Duodenal mucosa (tissue), 2 donors: ENCODE results near the gene SEC31A.
"Not testable (repeated sequence)": the region's sequence is repeated elsewhere in the genome, so short reads cannot be mapped to it uniquely, and the experiment has no call there.

Source experiments
- H3K27ac ChIP-seq: one replicate; pipeline ENCODE4 v1.7.0; 2013; ENCODE audit warnings: low read depth, low read length
- H3K27me3 ChIP-seq, 2 donors: one replicate each; pipeline ENCODE4 v1.7.0; 2013; ENCODE audit warnings: low read length in 2 of 2, control low read depth in 1 of 2; ENCODE audit not compliant: insufficient read depth in 2 of 2, control insufficient read depth in 1 of 2
- H3K36me3 ChIP-seq, 2 donors: one replicate each; pipeline ENCODE4 v1.7.0; 2013; ENCODE audit warnings: low read length in 2 of 2, control low read depth in 1 of 2; ENCODE audit not compliant: insufficient read depth in 2 of 2, control insufficient read depth in 1 of 2
- H3K4me1 ChIP-seq, 2 donors: one replicate each; pipeline ENCODE4 v1.7.0; 2013; ENCODE audit warnings: low read length in 2 of 2, control low read depth in 1 of 2; ENCODE audit not compliant: insufficient read depth in 2 of 2, control insufficient read depth in 1 of 2
- H3K4me3 ChIP-seq, 2 donors: one replicate each; pipeline ENCODE4 v1.7.0; 2013; ENCODE audit warnings: low read length in 2 of 2, low read depth in 1 of 2
- H3K9ac ChIP-seq, 2 donors: one replicate each; pipeline ENCODE4 v1.7.0; 2013; ENCODE audit warnings: low read length in 2 of 2, low read depth in 1 of 2
- H3K9me3 ChIP-seq, 2 donors: one replicate each; pipeline ENCODE4 v1.7.0; 2013; ENCODE audit warnings: low read length in 2 of 2, control low read depth in 1 of 2; ENCODE audit not compliant: control insufficient read depth in 1 of 2

Gene SEC31A

DNA sequence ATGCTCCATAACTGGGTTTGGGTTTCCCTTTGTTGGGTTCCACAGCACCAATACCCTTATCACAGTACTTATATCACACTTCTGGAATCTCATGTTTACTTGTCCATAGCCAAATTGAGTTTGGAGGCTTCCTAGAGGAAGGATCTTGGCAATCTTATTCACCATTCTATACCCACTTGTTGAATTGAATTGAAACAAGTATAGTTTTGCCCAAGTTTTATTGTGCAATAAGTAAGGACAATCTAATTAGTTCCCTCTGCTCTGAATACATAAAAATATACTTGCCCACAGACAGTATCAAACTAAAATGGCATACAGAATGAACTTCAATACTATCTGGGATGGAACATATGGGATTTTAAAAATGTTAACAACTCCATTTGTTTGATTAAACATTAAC lies 40.3 kb downstream of the SEC31A start:
- Histone ChIP-seq H3K4me3 (no peak overlapping the region), H3K9me3 (no peaks in the 10 kb centered on the region), H3K27ac (no peak overlapping the region), H3K27me3 (no peaks in the 10 kb centered on the region), H3K36me3 (peaks cover 54 to 86% of the 10 kb centered on the region in 2 donors), H3K4me1 (no peaks in the 10 kb centered on the region), H3K9ac (no peak overlapping the region)

DNA sequence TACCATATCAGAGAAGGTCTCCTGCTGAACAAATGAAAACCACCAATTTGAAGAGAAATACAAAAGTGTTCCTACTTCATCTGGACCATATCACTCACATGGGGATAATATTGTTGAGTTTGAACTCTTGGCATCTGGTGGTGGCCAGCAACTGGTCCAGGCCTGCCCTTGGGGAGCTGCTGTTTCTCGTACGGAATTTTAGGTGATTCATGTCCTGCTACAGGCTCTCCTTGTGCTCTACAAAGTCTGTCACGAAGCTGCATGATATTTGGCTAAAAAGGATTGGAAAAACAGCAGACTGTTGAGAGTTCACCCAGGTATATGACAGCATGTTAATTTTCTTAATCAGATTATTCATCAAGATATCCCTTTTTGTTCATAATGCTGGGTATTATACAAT lies 42.2 kb downstream of the SEC31A start:
- H3K4me1 ChIP-seq = no peaks in the 10 kb centered on the region
- H3K4me3 ChIP-seq = no peak overlapping the region
- no peak overlapping the region for H3K27ac ChIP-seq
- H3K36me3 ChIP-seq = peaks cover 50 to 85% of the 10 kb centered on the region in 2 donors
- no peaks in the 10 kb centered on the region for H3K27me3 ChIP-seq
- H3K9ac ChIP-seq = no peak overlapping the region
- no peaks in the 10 kb centered on the region for H3K9me3 ChIP-seq

DNA sequence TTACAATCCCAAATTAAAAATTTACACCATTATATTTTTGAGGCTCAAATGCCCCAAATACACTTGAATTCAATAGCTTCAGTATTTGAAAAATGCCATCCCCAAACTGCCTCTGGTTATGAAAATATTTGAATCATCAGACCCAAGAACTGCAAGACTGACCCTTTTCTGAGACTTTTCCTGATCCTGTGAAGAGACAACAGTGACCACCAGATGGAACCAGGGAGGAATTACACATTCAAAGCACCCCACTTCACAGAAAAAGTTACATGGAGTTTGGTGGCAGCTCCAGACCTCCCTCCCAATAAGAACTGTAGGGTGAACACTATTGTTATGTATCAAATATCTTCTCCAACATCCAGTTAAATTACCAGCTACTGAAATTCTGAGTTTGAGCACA lies 48.4 kb downstream of the SEC31A start:
- no peaks in the 10 kb centered on the region for H3K9me3 ChIP-seq
- H3K27me3 ChIP-seq = no peaks in the 10 kb centered on the region
- H3K27ac ChIP-seq = no peak overlapping the region
- no peak overlapping the region for H3K4me3 ChIP-seq
- no peak overlapping the region for H3K9ac ChIP-seq
- no peaks in the 10 kb centered on the region for H3K4me1 ChIP-seq
- peaks cover 39 to 75% of the 10 kb centered on the region in 2 donors for H3K36me3 ChIP-seq

DNA sequence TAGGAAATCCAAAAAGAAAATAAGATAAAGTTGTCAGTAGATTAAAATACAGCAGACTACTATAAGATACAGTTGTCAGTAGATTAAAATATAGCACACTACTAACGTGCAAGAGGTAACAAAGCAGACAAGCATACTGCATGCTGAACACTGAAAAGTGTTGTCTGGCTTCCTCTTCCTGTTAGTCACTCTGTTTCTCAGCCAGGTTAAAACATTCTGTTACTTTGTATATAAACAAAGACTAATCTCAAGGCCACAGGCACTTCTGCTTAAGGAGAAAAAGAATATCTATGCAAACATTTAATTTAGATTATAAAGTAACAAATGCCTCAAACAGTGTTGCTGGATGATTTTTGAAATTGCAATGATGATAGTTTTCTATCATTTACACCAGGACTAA lies 51.3 kb downstream of the SEC31A start:
- H3K36me3 ChIP-seq = peaks cover 27 to 74% of the 10 kb centered on the region in 2 donors
- no peaks in the 10 kb centered on the region for H3K27me3 ChIP-seq
- H3K27ac ChIP-seq = no peak overlapping the region
- no peak overlapping the region for H3K9ac ChIP-seq
- H3K4me3 ChIP-seq = no peak overlapping the region
- no peaks in the 10 kb centered on the region for H3K4me1 ChIP-seq
- no peaks in the 10 kb centered on the region for H3K9me3 ChIP-seq

DNA sequence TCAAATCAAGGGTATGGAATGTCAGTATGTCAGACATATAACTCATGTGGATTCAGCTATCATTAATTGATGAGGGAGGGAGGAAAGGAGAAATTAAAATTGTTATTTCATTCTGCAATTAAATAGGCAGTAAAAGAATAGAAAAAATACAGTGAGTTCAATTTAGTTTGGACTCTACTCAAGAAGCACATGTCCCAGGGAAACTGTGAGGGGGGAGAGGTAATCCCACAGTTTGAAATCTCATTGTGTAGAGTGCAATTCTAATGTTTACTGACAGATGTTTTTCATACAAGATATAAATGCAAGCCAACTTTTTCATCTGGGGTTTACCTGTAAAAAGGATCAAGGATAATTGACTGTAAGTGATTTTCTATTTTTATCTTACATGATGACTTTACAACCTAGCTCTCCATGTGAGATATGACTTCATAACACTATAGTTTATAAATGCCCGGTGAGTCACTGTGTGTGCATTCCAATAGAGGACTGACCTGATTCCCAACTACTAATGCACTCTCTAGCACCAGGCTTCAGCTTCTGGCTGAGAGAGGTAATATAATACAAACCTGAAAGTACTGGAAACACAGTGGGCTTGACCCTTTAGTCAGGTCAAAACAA lies 57.1 kb downstream of the SEC31A start:
- H3K36me3 ChIP-seq = peaks cover 12 to 46% of the 10 kb centered on the region in 2 donors

DNA sequence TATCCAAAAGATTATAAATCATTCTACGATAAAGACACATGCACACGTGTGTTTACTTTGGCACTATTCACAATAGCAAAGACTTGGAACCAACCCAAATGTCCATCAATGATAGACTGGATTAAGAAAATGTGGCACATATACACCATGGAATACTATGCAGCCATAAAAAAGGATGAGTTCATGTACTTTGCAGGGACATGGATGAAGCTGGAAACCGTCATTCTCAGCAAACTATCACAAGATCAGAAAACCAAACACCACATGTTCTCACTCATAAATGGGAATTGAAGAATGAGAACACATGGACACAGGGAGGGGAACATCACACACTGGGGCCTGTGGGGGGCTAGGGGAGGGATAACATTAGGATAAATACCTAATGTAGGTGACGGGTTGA lies 57.9 kb downstream of the SEC31A start:
- H3K4me3 ChIP-seq, H3K9ac ChIP-seq, H3K9me3 ChIP-seq, H3K27me3 ChIP-seq, H3K4me1 ChIP-seq, H3K27ac ChIP-seq: not testable (repeated sequence)
- H3K36me3 ChIP-seq = peaks cover 9 to 48% of the 10 kb centered on the region in 2 donors

More for the DNA sequence above, 57.1 kb downstream of the SEC31A start:
- H3K4me3 ChIP-seq = no peak overlapping the region
- H3K27ac ChIP-seq = no peak overlapping the region
- no peaks in the 10 kb centered on the region for H3K9me3 ChIP-seq
- H3K9ac ChIP-seq = no peak overlapping the region
- H3K27me3 ChIP-seq = no peaks in the 10 kb centered on the region
- H3K4me1 ChIP-seq = no peaks in the 10 kb centered on the region

DNA sequence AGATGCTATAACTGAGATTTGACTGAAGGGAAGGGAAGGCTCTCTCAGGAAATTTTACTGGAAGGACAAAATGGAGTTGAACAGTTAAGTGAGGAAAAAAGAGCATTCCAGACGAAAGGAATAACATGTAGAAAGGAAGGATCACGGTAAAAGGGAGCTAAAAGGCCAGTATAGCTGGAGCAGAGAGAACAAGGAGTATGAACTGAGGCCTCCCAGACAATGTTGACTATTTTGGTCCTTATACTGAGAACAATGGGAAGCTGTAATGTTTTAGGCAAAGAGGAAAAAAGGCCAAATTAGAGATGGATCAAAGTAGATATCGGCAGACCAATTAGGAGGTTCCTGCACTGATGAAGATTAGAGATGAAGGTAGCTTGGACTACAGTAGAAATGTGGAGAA lies 65.5 kb downstream of the SEC31A start:
- H3K4me1 ChIP-seq = no peaks in the 10 kb centered on the region
- H3K36me3 ChIP-seq = peaks cover 44 to 86% of the 10 kb centered on the region in 2 donors
- H3K4me3 ChIP-seq = no peak overlapping the region
- no peak overlapping the region for H3K27ac ChIP-seq
- H3K9me3 ChIP-seq = no peaks in the 10 kb centered on the region
- no peak overlapping the region for H3K9ac ChIP-seq
- H3K27me3 ChIP-seq = no peaks in the 10 kb centered on the region

DNA sequence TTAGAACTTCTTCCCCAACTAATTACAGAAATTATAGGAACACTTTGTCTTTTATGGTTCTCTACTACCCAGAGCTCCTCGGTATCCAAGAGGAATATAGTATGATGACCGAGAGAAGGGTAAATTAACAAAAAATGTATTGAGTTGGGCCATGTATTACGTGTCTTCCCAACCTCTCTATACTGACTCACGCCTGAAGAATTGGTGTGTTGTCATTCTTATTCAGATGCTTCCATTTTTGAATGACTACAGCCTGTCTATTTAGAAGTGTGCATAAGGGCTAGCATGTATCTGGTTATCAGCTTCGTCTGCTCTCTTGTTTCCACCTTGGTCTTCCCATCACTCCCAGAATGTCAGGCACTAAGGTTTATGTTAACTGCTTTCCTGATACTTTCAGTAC lies 67.9 kb downstream of the SEC31A start:
- H3K9me3 ChIP-seq = no peaks in the 10 kb centered on the region
- no peak overlapping the region for H3K4me3 ChIP-seq
- no peak overlapping the region for H3K9ac ChIP-seq
- H3K27ac ChIP-seq = no peak overlapping the region
- no peaks in the 10 kb centered on the region for H3K27me3 ChIP-seq
- H3K36me3 ChIP-seq = peaks cover 51 to 94% of the 10 kb centered on the region in 2 donors
- no peaks in the 10 kb centered on the region for H3K4me1 ChIP-seq

DNA sequence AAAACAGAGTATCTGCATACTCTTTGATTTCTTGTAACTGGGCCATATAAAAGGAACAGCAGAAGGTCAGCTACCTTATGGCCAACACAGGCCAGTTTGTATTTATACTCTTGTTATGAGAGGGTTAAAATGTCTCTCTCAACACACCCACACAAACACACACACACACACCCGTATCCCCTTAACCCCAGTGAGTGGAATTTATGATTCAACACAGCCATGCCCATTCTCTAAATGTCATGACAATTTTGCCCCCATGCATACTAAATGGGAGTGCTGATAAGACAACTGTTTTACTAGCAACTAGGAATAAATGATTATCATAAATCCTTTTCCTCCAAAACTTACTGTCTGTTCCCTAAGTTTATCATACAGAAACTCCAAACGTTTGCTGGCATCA lies 70.3 kb downstream of the SEC31A start:
- H3K4me3 ChIP-seq = no peak overlapping the region
- no peak overlapping the region for H3K9ac ChIP-seq
- no peaks in the 10 kb centered on the region for H3K9me3 ChIP-seq
- no peaks in the 10 kb centered on the region for H3K4me1 ChIP-seq
- peaks cover 41 to 74% of the 10 kb centered on the region in 2 donors for H3K36me3 ChIP-seq
- H3K27ac ChIP-seq = no peak overlapping the region
- H3K27me3 ChIP-seq = no peaks in the 10 kb centered on the region

DNA sequence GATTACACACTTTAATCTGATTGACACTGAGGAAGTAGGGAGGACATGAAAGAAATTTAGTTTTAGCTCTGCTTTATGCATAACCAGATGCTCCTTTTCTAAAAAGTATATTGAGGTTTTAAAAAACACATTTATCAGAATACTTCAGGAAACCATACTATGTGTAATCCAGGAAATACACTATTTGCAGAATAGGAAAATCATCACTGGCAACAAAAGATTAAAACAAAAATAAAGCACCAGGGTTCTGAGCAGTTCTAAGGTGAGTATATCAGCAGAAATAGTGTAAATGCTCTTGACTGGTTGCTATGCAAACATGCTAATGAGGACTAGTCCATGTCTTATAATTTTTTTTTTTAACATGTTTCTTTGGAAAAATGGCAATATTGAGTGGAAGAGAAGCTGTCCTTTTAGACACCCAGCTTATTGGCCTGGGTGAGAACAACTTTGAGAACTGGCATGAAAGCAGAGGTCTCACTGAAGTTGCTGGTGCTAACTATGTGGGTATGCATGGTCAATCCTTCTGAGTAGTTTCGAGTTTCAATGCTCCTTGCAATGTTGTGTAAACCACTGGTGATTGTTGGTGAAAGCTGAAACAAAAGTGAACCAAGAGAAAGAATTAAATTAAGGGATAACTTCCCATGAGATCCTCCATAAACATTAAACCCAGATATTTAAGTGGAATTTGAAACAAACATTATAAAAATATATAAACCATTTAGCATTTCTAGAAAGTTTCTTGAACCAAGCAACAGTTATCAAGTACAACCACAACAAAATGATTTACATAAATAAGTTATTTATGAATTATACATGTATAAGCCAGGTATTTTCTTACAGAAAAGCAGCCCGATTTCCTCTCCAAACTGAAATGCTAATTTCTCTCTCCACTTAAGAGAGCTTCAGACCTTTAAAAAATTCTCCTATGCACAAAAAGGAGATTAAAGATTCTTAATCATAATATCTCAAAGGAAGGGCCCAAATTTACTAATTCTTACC lies 72.0 kb downstream of the SEC31A start:
- peaks cover 31 to 58% of the 10 kb centered on the region in 2 donors for H3K36me3 ChIP-seq
- H3K27me3 ChIP-seq = no peaks in the 10 kb centered on the region
- H3K27ac ChIP-seq = no peak overlapping the region
- H3K4me3 ChIP-seq = no peak overlapping the region
- H3K9ac ChIP-seq = no peak overlapping the region
- H3K4me1 ChIP-seq = no peaks in the 10 kb centered on the region
- no peaks in the 10 kb centered on the region for H3K9me3 ChIP-seq
